SK-N-DZ (cell line): ENCODE results near the gene GPR153.

ENCODE experiments used
- DNase-seq: peaks from one replicate; pipeline ENCODE4 v3.0.0-alpha.2; 2015; ENCODE audit warnings: low spot score

GPR153 gene

DNA sequence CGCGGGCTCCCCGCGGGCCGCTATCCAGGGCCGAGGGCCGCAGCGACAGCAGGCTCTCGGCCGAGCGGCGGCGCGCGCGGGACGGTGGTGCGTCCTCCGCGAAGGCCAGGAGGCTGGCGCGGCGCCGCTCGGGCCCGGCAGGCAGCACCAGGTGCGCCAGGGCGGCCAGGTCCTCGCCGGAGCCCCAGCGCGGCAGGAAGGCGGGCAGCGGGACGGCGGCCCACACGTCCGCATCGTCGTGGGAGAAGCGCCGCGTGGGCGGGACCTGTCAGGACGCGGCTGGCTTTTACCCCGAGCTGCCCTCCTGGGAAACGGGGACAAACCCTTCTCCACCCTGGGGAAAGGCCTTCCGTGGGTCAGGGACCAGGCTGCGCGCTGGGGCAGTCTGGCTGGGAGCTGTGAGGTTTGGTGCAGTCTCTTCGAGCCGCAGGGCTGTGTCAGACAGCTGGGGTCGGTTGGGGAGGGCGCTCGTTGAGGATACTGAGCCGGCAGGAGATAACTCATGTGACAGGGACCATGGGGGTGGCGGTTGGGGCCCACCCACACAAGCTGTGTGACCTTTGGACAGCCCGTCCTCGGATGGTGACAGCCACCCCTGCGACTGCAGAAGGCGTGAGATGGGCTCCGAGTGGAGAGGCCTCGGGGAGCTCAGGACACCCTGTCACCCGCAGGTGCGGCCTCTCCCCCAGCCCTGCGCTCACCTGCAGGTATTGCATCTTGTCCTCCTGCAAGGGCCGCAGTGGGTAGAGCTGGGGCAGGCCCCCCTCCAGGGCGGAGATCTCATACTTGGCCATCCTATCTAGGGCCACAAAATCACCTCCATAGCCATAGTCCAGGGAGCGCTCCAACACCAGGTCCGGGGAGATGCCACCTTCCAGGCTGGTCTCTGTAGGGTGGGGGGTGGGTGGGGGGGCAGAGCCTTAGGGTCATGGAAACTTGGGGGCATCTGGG lies 10.9 kb downstream of the GPR153 start:
- DNase-seq = no peak

DNA sequence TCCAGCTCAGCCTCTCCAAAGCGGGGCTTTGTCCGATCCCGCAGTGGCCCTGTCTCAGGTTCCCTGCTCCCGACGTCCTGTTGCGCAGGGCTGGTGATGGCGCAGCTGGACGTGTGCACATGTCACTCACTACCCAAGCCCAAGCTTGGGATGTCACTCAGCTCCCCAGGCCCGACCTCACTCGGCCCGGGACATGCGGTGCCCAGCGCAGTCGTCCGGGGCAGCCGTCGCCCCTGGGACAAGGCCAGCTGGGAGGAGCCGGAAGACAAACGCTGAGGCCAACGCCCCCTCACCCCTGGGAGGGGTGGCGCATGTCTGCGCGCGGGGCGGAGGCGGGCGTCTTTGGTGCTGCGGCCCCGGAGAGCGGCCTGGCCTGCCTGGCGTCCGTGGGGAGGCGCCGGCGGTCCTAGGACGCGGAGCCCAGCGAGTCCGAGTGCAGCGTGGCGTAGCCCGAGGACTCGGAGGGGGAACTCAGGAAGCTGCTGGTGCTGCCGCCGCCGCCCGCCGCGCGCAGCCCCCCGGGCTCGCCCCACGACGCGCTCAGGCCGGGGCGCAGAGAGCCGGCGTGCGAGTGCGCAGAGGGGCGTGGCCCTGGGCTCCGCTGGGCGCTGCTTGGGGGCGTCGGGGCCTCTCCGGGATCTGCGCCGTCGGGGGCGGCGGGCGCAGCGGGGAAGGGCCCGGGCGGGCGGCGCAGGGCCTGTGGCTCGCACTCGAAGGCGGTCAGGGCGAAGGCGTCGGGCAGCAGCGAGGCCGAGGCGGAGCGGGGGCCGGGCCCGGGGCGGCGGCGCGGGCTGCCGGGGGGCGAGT lies 11.8 kb downstream of the GPR153 start:
- DNase-seq = no peak

GRCh38 chr1:6248161-6248776 lies 12.6 kb downstream of the GPR153 start:
- DNase-seq = no peak

- DNase-seq = no peak
Observed at GRCh38 chr1:6247651-6248050, 13.2 kb downstream of the GPR153 start.

GRCh38 chr1:6246497-6247467 lies 14.1 kb downstream of the GPR153 start:
- peak; percentile 72 for DNase-seq

GRCh38 chr1:6245869-6246496 lies 14.9 kb downstream of the GPR153 start:
- DNase-seq = peak; percentile 72

DNA sequence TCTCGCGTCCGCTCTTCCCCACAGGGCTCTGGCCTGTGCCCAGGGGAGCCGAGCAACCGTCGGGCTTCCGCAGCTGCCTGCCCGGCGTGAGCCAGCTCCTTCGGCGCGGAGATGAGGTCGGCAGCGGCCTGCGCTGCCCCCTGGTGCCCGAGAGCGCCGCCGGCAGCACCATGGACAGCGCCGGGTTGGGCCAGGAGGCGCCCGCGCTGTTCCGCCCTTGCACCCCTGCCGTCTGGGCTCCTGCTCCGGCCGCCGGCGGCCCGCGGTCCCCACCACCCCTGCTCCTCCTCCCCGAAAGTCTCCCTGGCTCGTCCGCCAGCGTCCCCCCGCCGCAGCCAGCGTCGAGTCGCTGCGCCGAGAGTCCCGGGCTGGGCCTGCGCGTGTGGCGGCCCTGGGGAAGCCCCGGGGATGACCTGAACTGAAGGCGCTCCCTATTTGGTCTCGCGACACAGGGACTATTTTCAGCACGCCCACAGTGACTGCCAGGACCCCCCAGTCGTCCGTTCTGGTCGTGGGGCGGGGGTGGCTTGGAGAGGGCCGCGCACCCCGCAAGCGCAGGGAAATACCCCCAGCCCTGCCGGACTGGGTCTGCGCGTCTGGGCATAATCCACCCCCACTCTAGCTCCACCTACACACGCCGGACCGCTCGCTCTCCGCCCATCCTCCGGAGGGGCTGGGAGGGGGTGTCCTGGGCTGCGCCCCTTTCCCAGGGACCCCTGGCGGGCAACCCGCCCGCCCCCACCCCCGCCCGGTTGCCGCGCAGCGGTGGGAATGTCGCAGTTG lies 15.6 kb downstream of the GPR153 start:
- peak; percentile 49 for DNase-seq

- no peak for DNase-seq
Observed at GRCh38 chr1:6244401-6245049, 16.4 kb downstream of the GPR153 start.

GRCh38 chr1:6243993-6244392 lies 16.9 kb downstream of the GPR153 start, which contains the start of gene HES3:
HES3 (plus strand) TSS chr1:6244179; CDS start chr1:6244366, 187 bp downstream.
- DNase-seq = no peak

- no peak for DNase-seq
Observed at GRCh38 chr1:6243053-6243834, 17.7 kb downstream of the GPR153 start.

- no peak for DNase-seq
Observed at GRCh38 chr1:6241887-6242740, 18.8 kb downstream of the GPR153 start.

GRCh38 chr1:6241107-6241886 lies 19.6 kb downstream of the GPR153 start:
- DNase-seq = no peak

DNA sequence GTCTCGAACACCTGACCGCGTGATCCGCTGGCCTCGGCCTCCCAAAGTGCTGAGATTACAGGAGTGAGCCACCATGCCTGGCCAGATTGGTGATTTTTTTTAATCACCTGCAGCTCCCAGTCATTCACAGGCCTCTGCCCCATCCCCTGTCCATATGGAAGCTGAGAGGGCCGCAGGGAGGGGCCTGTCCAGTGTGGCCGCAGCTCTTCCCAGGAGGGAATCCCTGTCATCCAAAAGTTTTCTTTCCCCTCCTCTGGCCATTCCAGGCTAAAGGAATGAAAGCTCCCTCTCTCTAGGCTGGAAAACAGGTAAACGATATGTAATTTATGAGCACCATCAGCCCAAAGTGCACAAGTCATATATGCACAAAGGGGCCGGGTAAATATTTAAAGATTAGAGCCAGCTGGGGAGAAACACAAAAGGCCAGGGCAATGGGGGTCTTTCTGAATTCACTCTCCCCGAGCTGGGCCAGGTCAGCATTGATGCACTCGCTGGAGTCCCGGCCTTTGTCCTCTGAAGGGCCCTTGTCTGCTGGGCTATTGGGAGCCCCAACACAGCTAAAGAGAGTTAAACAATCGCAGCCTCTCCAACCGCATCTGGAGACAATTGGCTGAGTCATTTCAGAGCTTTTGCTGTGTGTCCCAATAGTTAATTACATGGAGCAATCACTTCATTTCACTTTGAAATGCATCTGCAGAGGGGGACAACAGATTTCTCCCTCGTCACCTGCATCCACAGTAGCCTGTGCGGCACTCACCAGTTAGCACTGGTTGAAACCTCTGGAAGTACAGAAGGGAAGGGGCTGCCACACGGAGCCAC lies 20.7 kb downstream of the GPR153 start:
- DNase-seq = no peak

DNA sequence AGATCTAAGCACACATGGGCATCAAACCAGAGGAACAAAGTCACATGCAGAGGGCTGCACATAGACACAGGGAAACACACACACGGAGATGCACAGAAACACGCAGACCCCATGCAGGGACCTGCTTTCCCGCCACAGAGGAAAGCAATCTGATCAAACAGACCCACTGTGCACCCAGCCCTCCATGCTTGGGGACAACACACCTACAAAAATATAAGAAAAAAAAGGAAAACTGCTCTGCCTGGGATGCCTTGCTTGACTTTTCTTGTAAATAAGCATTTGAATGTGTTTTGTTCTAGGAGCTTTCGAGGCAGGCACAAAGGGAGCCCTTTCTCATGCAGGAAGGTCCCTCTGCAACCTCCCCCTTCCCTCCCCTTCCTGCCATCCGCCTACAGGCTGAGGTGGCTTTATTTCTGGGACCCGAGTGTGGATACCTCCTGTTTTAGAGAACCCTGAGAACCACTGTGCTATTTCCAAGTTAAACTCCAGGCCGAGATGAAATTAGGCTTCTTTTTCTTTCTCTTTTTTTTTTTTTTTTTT lies 21.6 kb downstream of the GPR153 start:
- DNase-seq = no peak

DNA sequence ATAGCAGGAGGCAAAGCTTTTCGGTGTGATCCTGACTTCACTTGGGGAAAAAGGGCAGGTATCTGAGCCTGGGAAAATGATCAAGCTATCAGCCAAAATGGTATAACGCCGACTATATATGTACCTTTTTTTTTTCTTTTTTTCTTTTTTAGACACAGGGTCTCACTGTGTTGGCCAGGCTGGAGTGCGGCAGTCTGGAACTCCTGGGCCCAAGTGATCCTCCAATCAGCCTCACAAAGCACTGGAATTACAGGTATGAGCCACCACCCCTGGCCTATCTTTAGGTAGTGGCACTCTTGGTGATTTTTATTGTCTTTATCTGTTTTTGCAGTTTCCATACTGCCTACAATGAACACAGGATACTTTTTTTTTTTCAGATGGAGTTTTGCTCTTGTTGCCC lies 23.8 kb downstream of the GPR153 start:
- no peak for DNase-seq
